Endothelial cell of hepatic sinusoid (primary cell): ENCODE results near the gene URI1.

Source experiments
- in situ Hi-C: cut with HindIII; loops from 2 replicates; pipeline ENCODE4 v1.10.0; 2017; ENCODE audit warnings: low sequenced_read_pairs

The URI1 gene

DNA sequence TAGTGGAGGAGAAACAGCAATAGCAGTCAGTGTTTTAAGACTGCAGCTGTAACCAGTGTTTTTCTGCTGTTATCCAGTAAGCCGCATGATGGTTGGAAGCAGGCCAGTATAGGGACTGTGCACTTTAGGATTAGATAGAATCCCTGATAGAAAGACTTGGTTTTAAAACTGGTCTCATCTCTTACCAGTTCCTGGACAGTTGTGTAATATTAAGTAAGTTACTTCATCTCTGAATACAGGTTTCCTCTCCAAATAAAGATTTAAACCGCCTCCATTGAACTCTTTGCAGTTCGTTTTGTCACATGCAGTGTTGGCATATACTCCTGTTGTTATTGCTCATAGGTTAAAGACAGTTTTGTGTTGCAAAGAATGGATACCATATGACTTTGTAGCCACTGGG, 25.6 kb downstream of the URI1 start:
- in situ Hi-C loops, result no loop called here

- in situ Hi-C loops, result no loop called here
Observed at GRCh38 chr19:29969891-29970290, 27.9 kb downstream of the URI1 start.

GRCh38 chr19:29971002-29971401, 29.0 kb downstream of the URI1 start:
- in situ Hi-C loops, result no loop called here

DNA sequence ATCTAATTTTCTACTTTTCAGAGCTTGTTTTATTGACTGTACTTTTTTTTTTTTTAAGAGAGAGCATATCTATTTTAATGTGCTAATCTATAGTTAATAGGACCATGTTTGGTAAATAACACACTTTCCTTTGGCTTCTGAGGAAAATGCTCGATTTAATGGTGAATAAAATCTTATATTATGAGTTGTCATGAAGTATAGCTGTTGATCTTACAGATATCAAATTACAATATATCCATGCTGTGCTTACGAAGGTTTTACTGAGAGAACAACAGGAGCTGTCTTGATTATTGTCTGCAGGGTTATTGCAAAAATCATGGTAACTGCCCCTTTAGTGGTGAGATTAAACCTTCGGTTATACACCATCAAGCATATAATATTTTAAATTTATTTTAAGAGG, 29.6 kb downstream of the URI1 start:
- in situ Hi-C loops, result no loop called here

DNA sequence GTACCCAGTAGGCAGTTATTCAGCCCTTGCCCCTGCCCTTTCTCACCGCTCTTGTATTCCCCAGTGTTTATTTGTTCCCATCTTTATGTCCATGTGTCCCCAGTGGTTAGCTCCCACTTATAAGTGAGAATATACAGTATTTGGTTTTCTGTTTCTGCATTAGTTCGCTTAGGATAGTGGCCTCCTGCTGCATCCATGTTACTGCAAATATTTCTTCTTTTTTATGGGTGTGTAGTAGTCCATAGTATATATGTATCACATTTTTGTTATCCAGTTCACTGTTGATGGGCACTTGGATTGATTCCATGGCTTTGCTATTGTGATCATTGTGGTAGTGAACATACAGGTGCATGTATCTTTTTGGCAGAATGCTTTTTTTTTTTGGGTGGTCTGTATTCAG, 32.7 kb downstream of the URI1 start:
- in situ Hi-C loops, result loop anchor here (5.0 kb wide), 1 partner anchor 62 kb away; no protein-coding TSS in a partner anchor

GRCh38 chr19:29976151-29976943, 34.3 kb downstream of the URI1 start:
- in situ Hi-C loops, result loop anchor here (5.0 kb wide), 1 partner anchor 64 kb away; no protein-coding TSS in a partner anchor

DNA sequence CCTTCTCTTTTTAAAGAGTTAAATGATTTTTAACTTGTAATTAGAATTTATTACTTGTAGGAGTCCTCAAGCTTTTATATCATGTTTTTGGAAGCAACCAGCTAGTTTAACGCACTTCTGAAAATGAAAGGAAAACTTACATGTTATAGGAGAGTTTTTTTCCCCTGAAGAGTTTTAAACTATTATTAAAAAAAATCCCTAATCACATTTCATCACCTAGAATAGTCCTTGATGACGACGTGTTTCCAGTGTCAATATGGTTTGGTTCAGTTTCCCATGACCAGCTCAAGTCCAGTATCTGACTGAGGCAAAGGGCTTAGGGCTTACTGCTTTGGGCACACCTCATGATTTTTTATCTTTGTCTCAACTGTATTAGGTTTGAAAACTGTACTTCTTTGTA, 36.0 kb downstream of the URI1 start:
- in situ Hi-C loops, result loop anchor here (5.0 kb wide), 1 partner anchor 66 kb away; no protein-coding TSS in a partner anchor

- in situ Hi-C loops, result no loop called here
Observed at GRCh38 chr19:29983568-29983967, 41.5 kb downstream of the URI1 start.

- in situ Hi-C loops, result no loop called here
Observed at GRCh38 chr19:29985196-29985595, 43.2 kb downstream of the URI1 start.

DNA sequence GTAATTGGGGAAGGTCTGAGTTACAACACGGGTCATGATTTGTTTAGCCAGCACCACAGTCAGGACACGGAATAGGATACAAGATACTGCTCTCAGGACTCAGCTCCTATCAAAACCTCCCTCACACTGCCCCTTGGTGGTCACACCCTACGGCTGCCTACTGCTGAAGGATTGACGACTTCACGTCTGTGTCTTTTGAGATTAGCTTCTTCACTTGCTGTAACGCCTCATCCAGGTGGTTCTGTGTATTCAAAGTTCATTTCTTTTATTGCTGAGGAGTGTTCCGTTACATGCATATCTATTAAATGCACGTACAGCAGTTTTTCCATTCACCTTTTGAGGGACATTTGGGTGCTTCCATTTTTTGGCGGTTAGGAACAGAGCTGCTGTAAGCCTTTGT, 46.3 kb downstream of the URI1 start:
- in situ Hi-C loops, result no loop called here

- in situ Hi-C loops, result no loop called here
Observed at GRCh38 chr19:29992233-29992867, 50.3 kb downstream of the URI1 start.

DNA sequence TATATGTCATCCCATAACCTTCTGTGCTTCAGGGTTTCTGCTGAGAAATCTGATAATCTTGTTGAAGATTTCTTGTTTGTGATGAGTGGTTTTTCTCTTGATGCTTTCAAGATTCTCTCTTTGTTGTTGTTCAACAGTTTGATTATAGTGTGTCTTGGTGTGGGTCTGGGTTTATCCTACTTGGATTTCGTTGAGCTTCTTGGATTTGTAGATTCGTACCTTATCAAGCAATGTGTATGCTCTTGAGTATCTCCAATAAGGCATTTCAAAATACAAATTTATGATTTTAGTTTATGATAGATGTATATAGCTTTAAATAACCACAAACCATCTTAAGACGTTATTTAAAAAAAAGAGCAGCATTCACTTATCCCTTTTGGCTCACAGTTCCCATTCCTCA, 57.5 kb downstream of the URI1 start:
- in situ Hi-C loops, result no loop called here

- in situ Hi-C loops, result loop anchor here (5.0 kb wide), 1 partner anchor 44 kb away; no protein-coding TSS in a partner anchor
Observed at GRCh38 chr19:30000862-30001261, 58.8 kb downstream of the URI1 start.

DNA sequence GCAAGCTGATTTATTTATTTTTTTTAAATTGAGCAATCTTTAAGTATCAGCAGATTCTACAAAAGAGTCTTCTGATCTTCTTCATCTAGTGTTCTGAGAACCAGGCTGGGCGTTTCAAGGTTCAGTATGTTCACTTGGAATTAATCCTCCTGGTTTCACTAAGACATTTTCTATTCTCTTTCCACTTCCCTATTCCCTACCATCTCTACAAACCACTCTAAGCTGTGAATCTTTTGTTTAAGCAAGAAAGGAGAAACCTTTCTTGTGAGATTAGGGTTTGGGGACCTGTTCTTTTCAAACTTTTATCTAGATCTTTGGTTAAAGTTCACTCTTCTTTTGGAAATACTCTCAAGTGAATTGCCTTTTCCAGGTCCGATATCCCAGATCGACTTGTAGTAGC, 59.3 kb downstream of the URI1 start:
- in situ Hi-C loops, result loop anchor here (5.0 kb wide), 1 partner anchor 44 kb away; no protein-coding TSS in a partner anchor

GRCh38 chr19:30001791-30002190, 59.8 kb downstream of the URI1 start:
- in situ Hi-C loops, result loop anchor here (5.0 kb wide), 1 partner anchor 44 kb away; no protein-coding TSS in a partner anchor

DNA sequence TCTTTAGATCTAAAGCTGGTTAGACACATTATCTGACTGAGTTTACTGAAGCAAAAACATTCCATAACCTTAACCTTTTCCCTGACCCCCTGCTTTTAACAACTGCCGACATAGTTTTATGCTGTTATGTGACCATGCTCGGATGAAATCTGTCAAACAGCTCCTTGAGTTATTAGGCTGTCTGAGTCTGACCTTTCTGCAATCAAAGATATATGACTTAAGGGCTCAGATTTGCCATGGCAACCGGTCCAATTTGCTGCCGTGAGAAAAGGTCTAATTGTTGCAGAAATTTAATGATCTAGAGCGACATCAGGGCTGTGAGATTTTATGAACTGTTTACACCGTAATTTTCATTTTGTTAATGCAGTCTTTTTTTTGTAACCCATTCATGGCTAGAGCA, 61.8 kb downstream of the URI1 start:
- in situ Hi-C loops, result loop anchor here (5.0 kb wide), 1 partner anchor 47 kb away; no protein-coding TSS in a partner anchor

GRCh38 chr19:30004403-30004802, 62.4 kb downstream of the URI1 start:
- in situ Hi-C loops, result loop anchor here (5.0 kb wide), 1 partner anchor 47 kb away; no protein-coding TSS in a partner anchor

DNA sequence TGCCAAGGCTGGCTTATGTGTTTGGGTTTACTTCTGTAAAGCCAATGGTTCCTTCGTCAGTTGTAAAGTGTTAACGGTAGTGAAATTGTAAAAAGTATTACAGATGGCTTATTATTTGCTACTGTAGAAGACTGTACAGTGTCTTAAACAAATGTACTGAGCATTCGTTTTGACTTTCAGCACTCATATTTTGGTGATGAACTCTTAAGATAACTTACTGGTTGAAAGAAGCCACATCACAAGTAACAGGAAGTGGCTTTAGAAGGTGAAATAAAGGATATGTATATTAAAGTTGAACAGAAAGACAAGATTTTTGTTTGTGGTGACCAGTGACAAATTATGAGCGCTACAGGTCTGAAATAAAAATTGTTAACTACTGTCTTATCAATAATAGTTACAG, 64.2 kb downstream of the URI1 start:
- in situ Hi-C loops, result no loop called here

- in situ Hi-C loops, result no loop called here
Observed at GRCh38 chr19:30008169-30008568, 66.1 kb downstream of the URI1 start.

DNA sequence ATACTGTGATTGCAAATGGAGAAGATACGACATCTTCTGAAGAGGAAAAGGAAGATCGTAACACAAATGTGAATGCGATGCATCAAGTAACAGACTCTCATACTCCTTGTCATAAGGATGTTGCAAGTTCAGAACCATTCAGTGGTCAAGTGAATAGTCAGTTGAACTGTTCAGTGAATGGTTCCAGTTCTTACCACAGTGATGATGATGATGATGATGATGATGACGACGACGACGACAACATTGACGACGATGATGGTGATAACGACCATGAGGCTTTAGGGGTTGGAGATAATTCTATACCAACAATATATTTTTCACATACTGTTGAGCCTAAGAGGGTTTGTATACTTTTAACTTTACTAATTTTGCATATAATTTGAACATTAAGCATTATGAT, 67.0 kb downstream of the URI1 start:
- in situ Hi-C loops, result no loop called here

GRCh38 chr19:30011051-30011578, 69.1 kb downstream of the URI1 start:
- in situ Hi-C loops, result no loop called here

DNA sequence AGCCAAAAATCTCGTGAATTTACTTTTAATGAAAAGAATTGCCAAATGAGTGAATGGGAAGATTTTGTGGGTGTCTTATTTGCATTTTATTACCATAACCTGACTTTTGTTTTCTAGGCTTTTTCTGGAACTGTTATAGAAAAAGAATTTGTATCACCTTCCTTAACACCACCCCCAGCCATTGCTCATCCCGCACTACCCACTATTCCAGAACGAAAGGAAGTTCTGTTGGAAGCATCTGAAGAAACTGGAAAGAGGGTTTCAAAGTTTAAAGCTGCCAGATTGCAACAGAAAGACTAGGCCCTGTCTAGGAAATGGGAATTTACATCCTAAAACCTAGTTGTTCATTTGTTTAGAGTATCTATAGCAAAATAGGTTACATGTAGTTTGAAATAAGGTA, 72.7 kb downstream of the URI1 start:
- in situ Hi-C loops, result no loop called here
